Prostate gland (tissue), 2 donors: Measurements from ENCODE around the gene PYY. TPM values are rescaled to one million over a fixed set of nuclear protein-coding genes. Genes with fewer than 3 reads are reported as not detected.
"Not testable (repeated sequence)": the region's sequence is repeated elsewhere in the genome, so short reads cannot be mapped to it uniquely, and the experiment has no call there.

ENCODE experiments used
- DNase-seq: peaks from one replicate; pipeline ENCODE4 v3.0.0-alpha.2; 2019; ENCODE audit warnings: low spot score
- H3K27ac ChIP-seq, 2 donors: fragments of 200-600 bp; sonication (generic); 2 replicates each; pipeline ENCODE4 v1.5.1; 2017 to 2019
- H3K27me3 ChIP-seq: fragments of 200-600 bp; sonication (generic); replicated peaks from 2 replicates; pipeline ENCODE4 v1.5.1; 2019; ENCODE audit not compliant: insufficient read depth
- H3K36me3 ChIP-seq, 2 donors: fragments of 200-600 bp; sonication (generic); 1 replicate in 1 of 2; 2 replicates in 1 of 2; pipeline versions ENCODE4 v1.5.1 to v1.8.1; 2017 to 2019
- H3K4me1 ChIP-seq: fragments of 200-600 bp; sonication (generic); replicated peaks from 2 replicates; pipeline ENCODE4 v1.5.1; 2019
- H3K4me3 ChIP-seq, 2 donors: fragments of 200-600 bp; sonication (generic); 2 replicates each; pipeline ENCODE4 v1.5.1; 2017 to 2019
- H3K9me3 ChIP-seq: fragments of 200-600 bp; sonication (generic); 2 replicates; pipeline ENCODE4 v1.5.1; 2017
- CTCF ChIP-seq, 4 experiments: fragments of 200-600 bp in 2 of 4; fragments of 450-650 bp in 2 of 4; sonication (generic) in 2 of 4; IDR thresholded peaks; 1 replicate in 3 of 4; 2 replicates in 1 of 4; pipeline ENCODE4 v1.5.1; 2016 to 2019; ENCODE audit warnings: antibody characterized with exemption in 4 of 4, mild to moderate bottlenecking in 2 of 4, moderate library complexity in 2 of 4
- POLR2A ChIP-seq: fragments of 450-650 bp; IDR thresholded peaks from one replicate; pipeline ENCODE4 v1.6.1; 2016; ENCODE audit warnings: antibody characterized with exemption, mild to moderate bottlenecking
- POLR2AphosphoS5 ChIP-seq: sonication (generic); formaldehyde crosslinking; IDR thresholded peaks from one replicate; pipeline ENCODE4 v1.6.1; 2017; ENCODE audit warnings: antibody characterized with exemption
- WGBS: methylation state at CpG from one replicate; pipeline ENCODE4 v1.1.5; 2018; 5-methylcytosine and 5-hydroxymethylcytosine counted together
- intact Hi-C: fragments of 100-400 bp; cut with DNase I; formaldehyde crosslinking; loops from one replicate; pipeline ENCODE4 v1.14.2; 2022
- total RNA-seq, 2 donors: library from RNA; depleted of rRNA; stranded (reverse); fragments of >200 nt; gene quantifications; one replicate each; pipeline ENCODE4 v1.1.0, GENCODE V29; 2016

PYY gene
- total RNA-seq, 2 donors from 2014 or later = not detected

GRCh38 chr17:43974382-43975266 lies 20.9 kb upstream of the PYY start:
- no peak overlapping the region for H3K27ac ChIP-seq
- no peaks in the 10 kb centered on the region for H3K27me3 ChIP-seq
- WGBS = 34% methylated on average over 14 of the region's 14 CpGs
- H3K9me3 ChIP-seq = no peaks in the 10 kb centered on the region
- no peak overlapping the region for H3K4me3 ChIP-seq
- intact Hi-C loops = no loop called here
- no peaks in the 10 kb centered on the region for H3K4me1 ChIP-seq
- no peaks in the 10 kb centered on the region for H3K36me3 ChIP-seq
- no peak for TF ChIP-seq CTCF (IDR thresholded peaks at IDR 0.05)
- no peak for TF ChIP-seq POLR2A
- no peak for TF ChIP-seq POLR2AphosphoS5
- no peak for DNase-seq

- 90% methylated on average over 22 of the region's 22 CpGs for WGBS
These were observed 18.9 kb upstream of the PYY start for GRCh38 chr17:43972444-43973212.

GRCh38 chr17:43971436-43971835 lies 17.7 kb upstream of the PYY start:
- H3K4me3 ChIP-seq, DNase-seq, H3K4me1 ChIP-seq, H3K27ac ChIP-seq, intact Hi-C loops, H3K9me3 ChIP-seq, H3K27me3 ChIP-seq, H3K36me3 ChIP-seq: not testable (repeated sequence)
- 59% methylated on average over 2 of the region's 2 CpGs for WGBS

More at GRCh38 chr17:43972444-43973212, 18.9 kb upstream of the PYY start:
- H3K4me1 ChIP-seq, intact Hi-C loops, H3K9me3 ChIP-seq, H3K36me3 ChIP-seq, DNase-seq, H3K27ac ChIP-seq, H3K27me3 ChIP-seq, H3K4me3 ChIP-seq: not testable (repeated sequence)

- Histone ChIP-seq H3K4me3 (no peak overlapping the region), H3K27ac (no peak overlapping the region), H3K4me1 (no peaks in the 10 kb centered on the region), H3K36me3 (no peaks in the 10 kb centered on the region), H3K9me3 (no peaks in the 10 kb centered on the region), H3K27me3 (no peaks in the 10 kb centered on the region)
- intact Hi-C loops = no loop called here
- WGBS = 71% methylated on average over 4 of the region's 4 CpGs
- DNase-seq = no peak
- TF ChIP-seq POLR2AphosphoS5 (no peak), POLR2A (no peak), CTCF (IDR thresholded peaks at IDR 0.05) (no peak)
These were observed 16.6 kb upstream of the PYY start for GRCh38 chr17:43970366-43970765.

- H3K9me3 ChIP-seq = no peaks in the 10 kb centered on the region
- no peak overlapping the region for H3K27ac ChIP-seq
- DNase-seq = no peak
- no peaks in the 10 kb centered on the region for H3K27me3 ChIP-seq
- TF ChIP-seq CTCF (IDR thresholded peaks at IDR 0.05) (no peak), POLR2A (no peak), POLR2AphosphoS5 (no peak)
- WGBS = 29% methylated on average over 9 of the region's 9 CpGs
- H3K4me3 ChIP-seq = no peak overlapping the region
- no peaks in the 10 kb centered on the region for H3K4me1 ChIP-seq
- no peaks in the 10 kb centered on the region for H3K36me3 ChIP-seq
- intact Hi-C loops = no loop called here
These were observed 13.6 kb upstream of the PYY start for GRCh38 chr17:43967251-43967875.
